ENCODE measurements around the gene LHFPL6. TPM values are rescaled to one million over a fixed set of nuclear protein-coding genes. Genes with fewer than 3 reads are reported as not detected.

The LHFPL6 gene
- total RNA-seq, 1 experiment from 2014 or later: 2.5 TPM

- intact Hi-C loops (cut with micrococcal nuclease; ENCODE audit: unreplicated experiment): no loop called here
- Histone ChIP-seq H3K27ac (no peak overlapping the region), H3K27me3 (ENCODE audit: insufficient read depth, low read depth) (no peaks in the 10 kb centered on the region), H3K79me2 (ENCODE audit: low read depth) (no peaks in the 10 kb centered on the region), H3K4me3 (no peak overlapping the region), H3K36me3 (ENCODE audit: low read depth) (no peaks in the 10 kb centered on the region), H4K20me1 (ENCODE audit: insufficient read depth) (no peaks in the 10 kb centered on the region), H3K9me2 (ENCODE audit: insufficient read depth) (no peaks in the 10 kb centered on the region), H3K9me3 (ENCODE audit: insufficient read depth, low read depth) (no peaks in the 10 kb centered on the region), H3F3A (ENCODE audit: insufficient read depth, low read depth) (no peaks in the 10 kb centered on the region), H3K4me2 (no peak overlapping the region), H2AFZ (no peak overlapping the region), H3K4me1 (replicated peaks; ENCODE audit: insufficient read depth) (no peaks in the 10 kb centered on the region)
- no peak for DNase-seq
- TF ChIP-seq EZH2 (IDR thresholded peaks at IDR 0.05; ENCODE audit: low read depth) (no peak), CTCF (conservative IDR thresholded peaks at IDR 0.05) (no peak)
- BruUV-seq (replicated peaks): no TSS peak
- POLR2A ChIA-PET (ENCODE audit: unreplicated experiment): no interaction called here
- CTCF ChIA-PET: no interaction called here
Observed at GRCh38 chr13:39408512-39408911, 194.5 kb downstream of the LHFPL6 start.

GRCh38 chr13:39407786-39408185 lies 195.2 kb downstream of the LHFPL6 start:
- Histone ChIP-seq H3K36me3 (ENCODE audit: low read depth) (no peaks in the 10 kb centered on the region), H3F3A (ENCODE audit: insufficient read depth, low read depth) (no peaks in the 10 kb centered on the region), H3K9me3 (ENCODE audit: insufficient read depth, low read depth) (no peaks in the 10 kb centered on the region), H3K79me2 (ENCODE audit: low read depth) (no peaks in the 10 kb centered on the region), H2AFZ (no peak overlapping the region), H3K27me3 (ENCODE audit: insufficient read depth, low read depth) (no peaks in the 10 kb centered on the region), H3K4me1 (replicated peaks; ENCODE audit: insufficient read depth) (no peaks in the 10 kb centered on the region), H3K4me2 (no peak overlapping the region), H3K4me3 (no peak overlapping the region), H3K9me2 (ENCODE audit: insufficient read depth) (no peaks in the 10 kb centered on the region), H3K27ac (no peak overlapping the region), H4K20me1 (ENCODE audit: insufficient read depth) (no peaks in the 10 kb centered on the region)
- no peak for TF ChIP-seq CTCF (conservative IDR thresholded peaks at IDR 0.05)
- no peak for TF ChIP-seq EZH2 (IDR thresholded peaks at IDR 0.05; ENCODE audit: low read depth)
- intact Hi-C loops (cut with micrococcal nuclease; ENCODE audit: unreplicated experiment): no loop called here
- no TSS peak for BruUV-seq (replicated peaks)
- DNase-seq: no peak
- ChIA-PET POLR2A (ENCODE audit: unreplicated experiment) (no interaction called here), CTCF (no interaction called here)

GRCh38 chr13:39407138-39407537 lies 195.9 kb downstream of the LHFPL6 start:
- H3F3A ChIP-seq (ENCODE audit: insufficient read depth, low read depth): no peaks in the 10 kb centered on the region
- no peaks in the 10 kb centered on the region for H3K27me3 ChIP-seq (ENCODE audit: insufficient read depth, low read depth)
- H3K9me2 ChIP-seq (ENCODE audit: insufficient read depth): no peaks in the 10 kb centered on the region
- no peaks in the 10 kb centered on the region for H3K4me1 ChIP-seq (replicated peaks; ENCODE audit: insufficient read depth)
- TF ChIP-seq CTCF (conservative IDR thresholded peaks at IDR 0.05) (no peak), EZH2 (IDR thresholded peaks at IDR 0.05; ENCODE audit: low read depth) (no peak)
- no peak overlapping the region for H3K27ac ChIP-seq
- H3K36me3 ChIP-seq (ENCODE audit: low read depth): no peaks in the 10 kb centered on the region
- no peak for DNase-seq
- H3K9me3 ChIP-seq (ENCODE audit: insufficient read depth, low read depth): no peaks in the 10 kb centered on the region
- H4K20me1 ChIP-seq (ENCODE audit: insufficient read depth): no peaks in the 10 kb centered on the region
- POLR2A ChIA-PET (ENCODE audit: unreplicated experiment): no interaction called here
- CTCF ChIA-PET: no interaction called here
- no TSS peak for BruUV-seq (replicated peaks)
- H3K4me3 ChIP-seq: no peak overlapping the region
- intact Hi-C loops (cut with micrococcal nuclease; ENCODE audit: unreplicated experiment): no loop called here
- no peaks in the 10 kb centered on the region for H3K79me2 ChIP-seq (ENCODE audit: low read depth)
- H2AFZ ChIP-seq: no peak overlapping the region
- no peak overlapping the region for H3K4me2 ChIP-seq

All from PC-9 (cell line).